ENCODE measurements around the gene WWC1.

- TF ChIP-seq YY1 (IDR thresholded peaks at IDR 0.05; ENCODE audit: extremely low read depth, insufficient replicate concordance, low read depth, low read length) = no peak
- no peak for TF ChIP-seq POLR2A (IDR thresholded peaks at IDR 0.05; ENCODE audit: borderline replicate concordance, extremely low read depth, insufficient read depth, insufficient read length)
- TF ChIP-seq EZH2 (IDR thresholded peaks at IDR 0.05) = no peak
- TF ChIP-seq CEBPB (IDR thresholded peaks at IDR 0.05; ENCODE audit: low read depth) = no peak
- no peak for TF ChIP-seq CTCF (IDR thresholded peaks at IDR 0.05 in 2 of 3, conservative IDR thresholded peaks at IDR 0.05 in 1 of 3; ENCODE audit: borderline replicate concordance in 1 of 3, insufficient read depth in 1 of 3, low read depth in 2 of 3, low read length in 2 of 3)
- no peak for TF ChIP-seq REST (IDR thresholded peaks at IDR 0.05; ENCODE audit: low read depth)
- no peak for TF ChIP-seq EZH2phosphoT487 (IDR thresholded peaks at IDR 0.05; ENCODE audit: borderline replicate concordance)
- no peak for TF ChIP-seq SP1 (IDR thresholded peaks at IDR 0.05; ENCODE audit: low read depth)
- peak; percentile 61; the same call in 1 of the 2 replicates for TF ChIP-seq POLR2AphosphoS5 (IDR thresholded peaks at IDR 0.05; ENCODE audit: low read depth, low read length)
- peak; percentile 89 for TF ChIP-seq TCF7L2 (IDR thresholded peaks at IDR 0.05; ENCODE audit: borderline replicate concordance, extremely low read depth, insufficient read depth, insufficient read length)
- TF ChIP-seq EGR1 (IDR thresholded peaks at IDR 0.05; ENCODE audit: low read depth) = no peak
- TF ChIP-seq SRF (IDR thresholded peaks at IDR 0.05; ENCODE audit: low read depth) = no peak
- no peak for TF ChIP-seq ZFX (IDR thresholded peaks at IDR 0.05)
- TF ChIP-seq, protein P1, sequence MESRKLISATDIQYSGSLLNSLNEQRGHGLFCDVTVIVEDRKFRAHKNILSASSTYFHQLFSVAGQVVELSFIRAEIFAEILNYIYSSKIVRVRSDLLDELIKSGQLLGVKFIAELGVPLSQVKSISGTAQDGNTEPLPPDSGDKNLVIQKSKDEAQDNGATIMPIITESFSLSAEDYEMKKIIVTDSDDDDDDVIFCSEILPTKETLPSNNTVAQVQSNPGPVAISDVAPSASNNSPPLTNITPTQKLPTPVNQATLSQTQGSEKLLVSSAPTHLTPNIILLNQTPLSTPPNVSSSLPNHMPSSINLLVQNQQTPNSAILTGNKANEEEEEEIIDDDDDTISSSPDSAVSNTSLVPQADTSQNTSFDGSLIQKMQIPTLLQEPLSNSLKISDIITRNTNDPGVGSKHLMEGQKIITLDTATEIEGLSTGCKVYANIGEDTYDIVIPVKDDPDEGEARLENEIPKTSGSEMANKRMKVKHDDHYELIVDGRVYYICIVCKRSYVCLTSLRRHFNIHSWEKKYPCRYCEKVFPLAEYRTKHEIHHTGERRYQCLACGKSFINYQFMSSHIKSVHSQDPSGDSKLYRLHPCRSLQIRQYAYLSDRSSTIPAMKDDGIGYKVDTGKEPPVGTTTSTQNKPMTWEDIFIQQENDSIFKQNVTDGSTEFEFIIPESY (IDR thresholded peaks at IDR 0.05; ENCODE audit: extremely low read depth, insufficient replicate concordance, low read length) = peak; percentile 76
Observed at GRCh38 chr5:168288349-168289245, 2.8 kb upstream of the WWC1 start.
